GM23338 (cell line): ENCODE measurements around the gene PNP.

Experiments used
- CREB1 ChIP-seq: fragments of 250-450 bp; sonication (Bioruptor Pico); IDR thresholded peaks from 2 replicates; pipeline ENCODE4 v1.5.0; 2020; ENCODE audit warnings: low read depth, mild to moderate bottlenecking, moderate library complexity
- CTCF ChIP-seq, 2 experiments: fragments of 200-600 bp in 1 of 2; sonication (generic) in 1 of 2; conservative IDR thresholded peaks; 2 replicates each; pipeline versions ENCODE4 v1.5.1 to v1.6.1; 2016 to 2017; ENCODE audit warnings: antibody characterized with exemption in 2 of 2, low read depth in 2 of 2, mild to moderate bottlenecking in 2 of 2, moderate library complexity in 1 of 2
- ETS1 ChIP-seq: IDR thresholded peaks from 2 replicates; pipeline ENCODE4 v1.6.1; 2016; ENCODE audit warnings: antibody characterized with exemption
- EZH2 ChIP-seq: fragments of 200-600 bp; sonication (generic); IDR thresholded peaks from one replicate; pipeline ENCODE4 v1.8.0; 2017; ENCODE audit warnings: antibody characterized with exemption, mild to moderate bottlenecking, low read depth; ENCODE audit not compliant: unreplicated experiment
- EZH2phosphoT487 ChIP-seq: fragments of 200-600 bp; sonication (generic); IDR thresholded peaks from one replicate; pipeline ENCODE4 v1.8.1; 2018; ENCODE audit warnings: antibody characterized with exemption; ENCODE audit not compliant: unreplicated experiment
- JUNB ChIP-seq: IDR thresholded peaks from one replicate; pipeline ENCODE4 v1.6.1; 2016; ENCODE audit warnings: antibody characterized with exemption; ENCODE audit not compliant: unreplicated experiment
- NANOG ChIP-seq: IDR thresholded peaks from 2 replicates; pipeline ENCODE4 v1.6.1; 2016; ENCODE audit warnings: antibody characterized with exemption, borderline replicate concordance
- POLR2AphosphoS5 ChIP-seq: IDR thresholded peaks from 2 replicates; pipeline ENCODE4 v1.6.1; 2016; ENCODE audit warnings: antibody characterized with exemption, low read depth
- REST ChIP-seq: IDR thresholded peaks from one replicate; pipeline ENCODE4 v1.6.1; 2018; ENCODE audit warnings: antibody characterized with exemption; ENCODE audit not compliant: unreplicated experiment
- STAT1 ChIP-seq: IDR thresholded peaks from one replicate; pipeline ENCODE4 v1.6.1; 2016; ENCODE audit warnings: antibody characterized with exemption; ENCODE audit not compliant: unreplicated experiment
- ZNF114 ChIP-seq: fragments of 250-450 bp; sonication (Bioruptor Pico); IDR thresholded peaks from 2 replicates; pipeline ENCODE4 v1.5.0; 2020; ENCODE audit warnings: mild to moderate bottlenecking, moderate library complexity
- ZNF331 ChIP-seq: fragments of 250-450 bp; sonication (Bioruptor Pico); IDR thresholded peaks from 2 replicates; pipeline ENCODE4 v1.5.0; 2020; ENCODE audit warnings: low read depth, mild to moderate bottlenecking, moderate library complexity
- ZNF462 ChIP-seq: fragments of 250-450 bp; sonication (Bioruptor Pico); IDR thresholded peaks from 2 replicates; pipeline ENCODE4 v1.5.0; 2020; ENCODE audit warnings: mild to moderate bottlenecking, moderate library complexity

GRCh38 chr14:20468764-20469241 lies 403 bp upstream of the PNP start:
- TF ChIP-seq CTCF (conservative IDR thresholded peaks at IDR 0.05; ENCODE audit: low read depth in 2 of 2) (no peak), POLR2AphosphoS5 (no peak), EZH2 (no peak), REST (no peak), EZH2phosphoT487 (no peak), STAT1 (no peak), ETS1 (no peak), JUNB (no peak), ZNF114 (CRISPR knock-in tag) (no peak), CREB1 (CRISPR knock-in tag) (no peak), NANOG (no peak), ZNF331 (CRISPR knock-in tag) (no peak), ZNF462 (CRISPR knock-in tag) (no peak)
